Urinary bladder (tissue), 4 donors: ENCODE measurements around the gene LZTS2. TPM values are rescaled to one million over a fixed set of nuclear protein-coding genes. Genes with fewer than 3 reads are reported as not detected.

Experiments used
- DNase-seq: peaks from one replicate; pipeline ENCODE4 v3.0.0-alpha.2; 2015; ENCODE audit errors: extremely low spot score
- H3K27ac ChIP-seq: one replicate; pipeline ENCODE4 v1.5.1; 2013; ENCODE audit warnings: low read depth, mild to moderate bottlenecking, moderate library complexity
- H3K36me3 ChIP-seq: one replicate; pipeline ENCODE4 v1.6.1; 2013; ENCODE audit warnings: mild to moderate bottlenecking, moderate library complexity; ENCODE audit not compliant: insufficient read depth
- H3K4me1 ChIP-seq: one replicate; pipeline ENCODE4 v1.6.1; 2013; ENCODE audit warnings: mild to moderate bottlenecking, moderate library complexity; ENCODE audit not compliant: insufficient read depth
- H3K4me3 ChIP-seq: one replicate; pipeline ENCODE4 v1.5.1; 2013; ENCODE audit warnings: low read depth, low read length
- WGBS: extraction: QIAGEN DNeasy Blood & Tissue Kit; methylation state at CpG from one replicate; pipeline ENCODE4 v1.1.7; 2013; 5-methylcytosine and 5-hydroxymethylcytosine counted together
- polyA plus RNA-seq: library from polyadenylated mRNA; stranded (reverse); fragments of 200-250 nt; gene quantifications from one replicate; pipeline ENCODE4 v1.2.3, GENCODE V29; 2013
- small RNA-seq: library from RNA; depleted of rRNA; stranded (forward); fragments of <200 nt; gene quantifications from one replicate; pipeline ENCODE3, GENCODE V24; 2014
- total RNA-seq: library from RNA; depleted of rRNA; stranded (reverse); fragments of >200 nt; gene quantifications from one replicate; pipeline ENCODE4 v1.2.3, GENCODE V29; 2014
- donor health status: healthy with polysubstance abuse.
- donor health status: healthy.

The LZTS2 gene
- total and polyA plus RNA-seq, 2 donors: 35.6 to 142 TPM

GRCh38 chr10:101056365-101057151, 57.0 kb downstream of the LZTS2 start:
- H3K4me1 ChIP-seq: no peaks in the 10 kb centered on the region
- no peak overlapping the region for H3K27ac ChIP-seq
- no peak for DNase-seq
- H3K4me3 ChIP-seq: no peak overlapping the region
- H3K36me3 ChIP-seq: no peaks in the 10 kb centered on the region
- 93% methylated on average over 4 of the region's 4 CpGs for WGBS

Small RNA genes within 50 kb of the gene (small RNA-seq; reads per million reads assigned to genes)
- not detected for gene MIR608

Other genes starting within 250 kb of the LZTS2 start
- gene SLF2, start 86.8 kb upstream of the LZTS2 start, total RNA-seq: 114 TPM
- gene SLF2, start 86.8 kb upstream of the LZTS2 start, polyA plus RNA-seq: 13.9 TPM
- gene SEMA4G, start 30.3 kb upstream of the LZTS2 start, total RNA-seq: 1.2 TPM
- gene SEMA4G, start 30.3 kb upstream of the LZTS2 start, polyA plus RNA-seq: 2.3 TPM
- 35.4 TPM for gene MRPL43, start 12.3 kb upstream of the LZTS2 start, total RNA-seq
- 153 TPM for gene MRPL43, start 12.3 kb upstream of the LZTS2 start, polyA plus RNA-seq
- 3.2 TPM for gene TWNK, start 12.3 kb upstream of the LZTS2 start, total RNA-seq
- 7.9 TPM for gene TWNK, start 12.3 kb upstream of the LZTS2 start, polyA plus RNA-seq
- gene PDZD7, start 31.3 kb downstream of the LZTS2 start, total RNA-seq: 0.21 TPM
- 0.46 TPM for gene PDZD7, start 31.3 kb downstream of the LZTS2 start, polyA plus RNA-seq
- 29.9 TPM for gene SFXN3, start 31.4 kb downstream of the LZTS2 start, total RNA-seq
- gene SFXN3, start 31.4 kb downstream of the LZTS2 start, polyA plus RNA-seq: 34.7 TPM
- gene KAZALD1, start 62.2 kb downstream of the LZTS2 start, total RNA-seq: 27.0 TPM
- 5.9 TPM for gene KAZALD1, start 62.2 kb downstream of the LZTS2 start, polyA plus RNA-seq
- not detected for gene TLX1, start 131.5 kb downstream of the LZTS2 start, total RNA-seq
- gene TLX1, start 131.5 kb downstream of the LZTS2 start, polyA plus RNA-seq: not detected
- not detected for gene LBX1, start 229.7 kb downstream of the LZTS2 start, total RNA-seq
- not detected for gene LBX1, start 229.7 kb downstream of the LZTS2 start, polyA plus RNA-seq